ENCODE measurements around the gene LRRC74B. TPM values are rescaled to one million over a fixed set of nuclear protein-coding genes. Genes with fewer than 3 reads are reported as not detected.
A peak's percentile ranks its signal among the peaks of the same experiment; 100 is the strongest.
"Not testable (repeated sequence)": the region's sequence is repeated elsewhere in the genome, so short reads cannot be mapped to it uniquely, and the experiment has no call there.

LRRC74B gene, protein sequence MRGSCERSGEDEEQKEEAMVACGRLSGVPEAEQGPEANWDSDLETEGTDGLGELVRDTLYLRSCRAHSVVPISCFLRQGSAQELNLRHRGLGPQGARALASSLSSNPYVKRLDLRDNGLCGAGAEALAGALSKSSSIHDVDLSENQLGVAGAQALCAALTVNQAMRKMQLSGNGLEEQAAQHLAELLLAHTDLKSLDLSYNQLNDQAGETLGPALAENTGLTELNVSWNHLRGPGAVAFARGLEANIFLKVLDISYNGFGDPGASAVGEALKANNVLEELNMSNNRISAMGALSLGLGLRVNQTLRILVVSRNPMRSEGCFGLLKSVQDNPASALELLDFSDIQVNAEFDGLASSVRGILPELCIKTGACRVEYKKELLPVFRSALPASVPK
- total RNA-seq (2014; rRNA removed; shearing (Covaris generic)), result under 0.01 TPM in 1 of 2 replicates, not detected in the other

GRCh38 chr22:21045585-21046294 is at the start of gene LRRC74B:
LRRC74B (plus strand) TSS chr22:21045946; CDS start chr22:21045987, 41 bp downstream.
- DNase-seq (ENCODE audit: low read depth), result peak; percentile 89

DNA sequence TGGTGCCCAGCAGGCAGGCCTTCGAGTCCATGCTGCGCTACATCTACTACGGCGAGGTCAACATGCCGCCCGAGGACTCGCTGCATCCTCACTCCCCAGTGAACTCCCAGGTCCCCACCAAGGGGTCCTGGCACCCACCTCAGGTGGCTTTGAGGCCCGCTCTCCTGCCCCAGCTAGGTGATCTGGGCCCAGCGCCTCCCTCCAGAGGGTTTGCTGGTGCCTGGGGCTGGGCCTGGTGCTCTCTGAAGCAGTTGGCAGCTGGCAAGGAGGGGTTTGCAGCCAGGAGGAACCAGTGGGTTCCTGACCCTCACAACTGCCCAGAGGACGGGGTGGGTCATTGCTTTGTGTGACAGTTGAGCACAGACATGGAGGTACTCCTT is 49.7 kb upstream of the LRRC74B start:
- DNase-seq (ENCODE audit: low read depth), result no peak

DNA sequence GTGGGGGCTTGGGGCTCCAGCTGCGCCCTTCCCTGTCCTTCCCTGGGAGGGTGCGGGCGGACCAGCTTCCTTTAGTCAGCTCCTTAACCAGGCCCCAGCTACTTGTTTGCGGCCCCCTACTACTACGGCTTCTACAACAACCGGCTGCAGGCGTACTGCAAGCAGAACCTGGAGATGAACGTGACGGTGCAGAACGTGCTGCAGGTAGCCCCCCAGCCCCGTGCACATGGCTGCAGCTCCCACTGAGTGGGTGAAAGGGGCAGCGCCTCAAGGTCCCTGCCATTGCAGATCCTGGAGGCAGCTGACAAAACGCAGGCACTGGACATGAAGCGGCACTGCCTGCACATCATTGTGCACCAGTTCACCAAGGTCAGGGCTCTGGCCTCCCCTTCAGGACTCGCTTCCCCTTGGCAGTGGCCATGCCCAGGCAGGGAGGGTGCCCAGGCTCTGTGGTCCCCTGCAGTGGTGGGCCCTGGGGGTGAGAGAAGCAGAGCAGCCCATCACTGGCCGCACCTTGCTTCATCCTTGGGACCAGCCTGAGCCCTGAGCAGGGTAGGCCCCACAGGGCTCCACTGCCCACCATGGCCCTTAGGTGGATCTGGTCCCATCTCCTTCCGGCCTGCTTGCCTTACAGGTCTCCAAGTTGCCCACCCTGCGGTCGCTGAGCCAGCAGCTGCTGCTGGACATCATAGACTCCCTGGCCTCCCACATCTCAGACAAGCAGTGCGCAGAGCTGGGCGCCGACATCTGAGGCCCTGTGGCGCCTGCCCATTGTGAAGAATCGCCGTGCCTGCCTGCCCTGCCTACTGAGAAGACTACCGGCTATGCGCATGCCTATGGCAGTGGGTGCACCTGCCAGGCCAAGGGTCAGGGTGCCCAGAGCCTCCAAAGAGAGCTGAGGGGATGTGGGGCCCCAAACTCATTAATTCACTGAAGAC is 48.9 kb upstream of the LRRC74B start:
- DNase-seq (ENCODE audit: low read depth), result no peak

GRCh38 chr22:20997536-20998257 is 48.0 kb upstream of the LRRC74B start:
- no peak for DNase-seq (ENCODE audit: low read depth)

- DNase-seq (ENCODE audit: low read depth), result peak; percentile 15
Measured at GRCh38 chr22:20998411-20999336, 47.1 kb upstream of the LRRC74B start.

GRCh38 chr22:20999350-21000206 is 46.2 kb upstream of the LRRC74B start:
- DNase-seq (ENCODE audit: low read depth), result no peak

GRCh38 chr22:21000207-21000986 is 45.3 kb upstream of the LRRC74B start:
- no peak for DNase-seq (ENCODE audit: low read depth)

GRCh38 chr22:21000987-21001600 is 44.7 kb upstream of the LRRC74B start:
- DNase-seq (ENCODE audit: low read depth), result no peak

DNA sequence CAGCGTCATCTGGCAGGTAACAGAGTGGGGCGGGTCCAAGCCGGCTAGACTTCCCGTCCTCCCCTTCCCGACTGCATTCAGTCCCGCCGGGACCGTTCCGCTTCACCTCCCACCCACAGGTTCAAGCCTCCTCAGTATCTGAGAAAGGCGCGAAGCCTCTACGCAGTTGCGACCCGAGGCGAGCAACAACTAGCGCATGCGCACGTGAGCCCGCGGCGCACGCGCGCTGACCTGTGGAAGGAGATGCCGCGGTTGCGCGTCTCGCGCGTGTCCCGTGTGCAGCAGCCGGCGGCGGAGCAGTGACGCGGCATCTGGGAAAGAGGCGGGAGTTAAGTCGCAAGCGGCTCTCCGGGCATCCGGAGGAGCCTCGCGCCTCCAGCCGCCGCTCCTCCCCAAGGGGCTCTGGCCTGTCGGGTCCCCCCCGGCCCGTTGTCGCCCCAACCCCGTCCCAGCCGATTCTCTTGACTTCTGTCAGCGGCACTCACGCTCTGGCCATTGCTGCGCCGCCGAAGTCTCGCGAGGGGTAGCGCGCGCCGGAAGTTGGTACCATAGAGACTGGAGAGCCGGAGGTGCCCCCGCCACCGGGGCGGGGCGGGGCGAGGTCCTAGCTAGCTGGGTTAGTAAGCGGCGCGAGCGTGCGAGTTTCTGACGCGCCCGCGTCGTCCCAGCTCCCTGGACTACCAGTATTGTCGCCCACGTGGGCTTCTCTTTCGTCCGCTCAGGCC is 44.0 kb upstream of the LRRC74B start, which contains the start of gene THAP7:
Gene THAP7 (minus strand): TSS at position 518 of the 725 bp plus-strand sequence. CDS start 207 bp downstream, at position 311.
- DNase-seq (ENCODE audit: low read depth), result peak; percentile 93

DNA sequence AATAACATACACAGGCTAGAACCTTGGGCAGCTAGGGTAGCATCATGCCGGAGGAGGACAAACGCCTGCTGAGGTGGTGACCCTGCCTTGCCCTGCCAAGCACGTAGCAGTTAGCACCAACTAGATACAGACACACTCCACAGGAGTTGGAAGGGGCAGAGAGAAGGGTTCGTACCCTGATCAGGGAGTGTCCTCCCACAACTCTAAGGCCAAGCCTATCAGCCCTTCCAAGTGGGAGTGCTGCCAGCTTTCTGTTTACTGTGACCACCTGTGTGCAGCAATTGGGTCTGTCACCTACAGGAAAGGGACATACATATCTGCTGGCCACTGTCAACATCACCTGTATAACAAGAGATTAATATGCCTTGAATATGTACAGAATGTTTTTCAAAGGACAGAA is 42.0 kb upstream of the LRRC74B start:
- DNase-seq (ENCODE audit: low read depth), result no peak

DNA sequence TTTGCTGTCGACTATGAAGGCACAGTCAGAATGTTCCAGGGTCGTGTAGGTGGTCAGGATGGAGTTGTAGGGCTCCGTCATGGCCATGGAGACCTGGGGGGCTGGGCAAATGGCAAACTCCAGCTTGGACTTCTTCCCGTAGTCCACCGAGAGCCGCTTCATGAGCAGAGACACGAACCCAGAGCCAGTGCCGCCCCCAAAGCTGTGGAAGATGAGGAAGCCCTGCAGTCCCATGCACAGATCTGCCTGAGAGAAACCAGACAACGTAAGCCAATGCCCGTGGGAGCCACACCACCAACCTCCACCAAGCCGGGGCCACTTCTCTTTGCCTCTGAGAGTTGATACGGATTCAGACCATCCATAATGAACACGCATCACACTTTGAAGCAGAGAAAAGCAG is 36.5 kb upstream of the LRRC74B start:
- not testable (repeated sequence) for DNase-seq (ENCODE audit: low read depth)

- peak; percentile 34 for DNase-seq (ENCODE audit: low read depth)
Measured at GRCh38 chr22:21009638-21010425, 35.9 kb upstream of the LRRC74B start.

- no peak for DNase-seq (ENCODE audit: low read depth)
Measured at GRCh38 chr22:21010426-21011113, 35.2 kb upstream of the LRRC74B start.

GRCh38 chr22:21012446-21013407 is 33.0 kb upstream of the LRRC74B start:
- no peak for DNase-seq (ENCODE audit: low read depth)

All from RPMI7951 (cell line).